ENCODE results near the gene SAMD10.

DNA sequence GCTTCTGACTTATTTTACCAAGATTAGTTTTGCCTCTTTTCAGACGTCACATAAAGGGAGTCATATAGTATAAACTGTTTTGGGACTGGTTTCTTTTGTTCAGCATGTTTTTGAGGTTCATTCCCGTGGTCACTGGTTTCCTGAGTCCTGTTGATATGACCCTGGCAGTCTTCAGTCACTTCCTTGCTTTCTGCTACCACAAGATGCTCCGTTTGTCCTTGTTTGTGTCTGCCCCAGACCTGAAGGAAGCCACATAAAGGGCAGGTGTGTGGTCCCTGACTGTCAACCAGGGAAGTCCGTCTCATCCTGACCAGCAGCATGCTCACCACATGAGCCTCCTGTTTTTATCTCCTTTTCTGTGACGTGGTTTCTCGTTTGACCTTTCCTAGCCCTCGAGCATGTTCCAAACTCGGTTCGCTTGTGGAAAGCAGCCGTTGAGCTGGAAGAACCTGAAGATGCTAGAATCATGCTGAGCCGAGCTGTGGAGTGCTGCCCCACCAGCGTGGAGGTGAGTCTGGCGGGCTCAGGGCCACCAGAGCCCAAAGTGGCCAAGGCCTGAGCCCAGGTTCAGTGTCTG is 30.5 kb upstream of the SAMD10 start:
- TF ChIP-seq, protein P1, sequence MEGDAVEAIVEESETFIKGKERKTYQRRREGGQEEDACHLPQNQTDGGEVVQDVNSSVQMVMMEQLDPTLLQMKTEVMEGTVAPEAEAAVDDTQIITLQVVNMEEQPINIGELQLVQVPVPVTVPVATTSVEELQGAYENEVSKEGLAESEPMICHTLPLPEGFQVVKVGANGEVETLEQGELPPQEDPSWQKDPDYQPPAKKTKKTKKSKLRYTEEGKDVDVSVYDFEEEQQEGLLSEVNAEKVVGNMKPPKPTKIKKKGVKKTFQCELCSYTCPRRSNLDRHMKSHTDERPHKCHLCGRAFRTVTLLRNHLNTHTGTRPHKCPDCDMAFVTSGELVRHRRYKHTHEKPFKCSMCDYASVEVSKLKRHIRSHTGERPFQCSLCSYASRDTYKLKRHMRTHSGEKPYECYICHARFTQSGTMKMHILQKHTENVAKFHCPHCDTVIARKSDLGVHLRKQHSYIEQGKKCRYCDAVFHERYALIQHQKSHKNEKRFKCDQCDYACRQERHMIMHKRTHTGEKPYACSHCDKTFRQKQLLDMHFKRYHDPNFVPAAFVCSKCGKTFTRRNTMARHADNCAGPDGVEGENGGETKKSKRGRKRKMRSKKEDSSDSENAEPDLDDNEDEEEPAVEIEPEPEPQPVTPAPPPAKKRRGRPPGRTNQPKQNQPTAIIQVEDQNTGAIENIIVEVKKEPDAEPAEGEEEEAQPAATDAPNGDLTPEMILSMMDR (IDR thresholded peaks at IDR 0.05): no peak
- no peak for TF ChIP-seq POLR2A (IDR thresholded peaks at IDR 0.05)

Data from adrenal gland (tissue), 5 donors.